SIG-M5 treated with dmso at 0.1 percent for 504 hours (cell line): ENCODE data around the gene PPP1R14B.

Experiments used
- DNase-seq: peaks from one replicate; lab custom pipeline; 2025; ENCODE audit not compliant: unreplicated experiment; lab: John Stamatoyannopoulos, UW

PPP1R14B gene

GRCh38 chr11:64261556-64262080 is 14.9 kb upstream of the PPP1R14B start:
- no peak for DNase-seq

DNA sequence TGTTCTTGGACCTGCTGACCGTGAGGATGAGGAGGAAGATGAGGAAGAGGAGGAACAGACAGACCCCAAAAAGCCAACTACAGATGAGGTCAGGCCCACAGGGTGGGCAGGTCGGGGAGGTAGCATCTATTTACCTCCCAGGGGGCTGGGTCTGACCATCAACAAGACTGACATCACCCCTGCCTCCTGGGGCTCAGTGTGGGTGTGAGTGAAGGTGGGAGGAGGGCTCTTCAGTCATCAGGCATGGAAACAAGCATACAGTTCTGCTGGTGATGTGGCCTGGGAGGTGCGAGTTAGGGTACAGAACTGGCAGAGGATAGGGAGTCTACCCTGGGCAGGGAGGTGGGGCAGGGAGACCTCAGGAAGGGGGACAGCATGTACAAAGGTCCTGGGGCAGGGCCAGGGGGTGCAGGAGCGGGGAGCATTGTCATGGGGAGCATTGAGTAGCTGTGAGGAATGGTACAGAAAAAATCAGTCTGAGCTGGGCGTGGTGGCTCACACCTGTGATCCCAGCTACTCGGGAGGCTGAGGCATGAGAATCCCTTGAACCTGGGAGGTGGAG is 13.5 kb upstream of the PPP1R14B start:
- no peak for DNase-seq

DNA sequence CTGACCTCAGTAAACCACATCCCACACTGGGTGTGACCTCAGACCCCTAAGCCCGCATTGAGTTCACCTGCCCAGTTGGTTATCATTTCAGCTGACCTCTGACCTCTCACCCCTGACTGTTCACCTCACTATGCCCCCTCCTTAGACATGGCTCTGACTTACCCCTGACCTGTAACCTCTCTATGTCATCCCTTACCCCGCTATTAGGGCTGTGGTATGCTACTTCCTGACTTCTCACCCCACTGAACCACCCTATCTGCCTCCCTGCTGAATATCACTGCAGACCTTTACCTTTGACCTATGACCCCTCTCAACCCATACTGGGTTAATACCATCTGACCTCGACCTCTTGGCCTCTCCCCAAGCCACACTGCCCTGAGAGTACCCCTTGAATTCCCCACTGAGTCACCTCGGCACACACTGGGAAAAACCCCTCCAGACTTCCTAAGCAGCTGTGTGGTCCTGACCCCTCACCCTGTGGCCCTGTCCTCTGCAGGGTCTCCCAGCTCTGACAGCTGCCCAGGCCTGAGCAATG is 12.9 kb upstream of the PPP1R14B start:
- DNase-seq, result no peak

GRCh38 chr11:64258946-64259532 is 12.3 kb upstream of the PPP1R14B start:
- no peak for DNase-seq

DNA sequence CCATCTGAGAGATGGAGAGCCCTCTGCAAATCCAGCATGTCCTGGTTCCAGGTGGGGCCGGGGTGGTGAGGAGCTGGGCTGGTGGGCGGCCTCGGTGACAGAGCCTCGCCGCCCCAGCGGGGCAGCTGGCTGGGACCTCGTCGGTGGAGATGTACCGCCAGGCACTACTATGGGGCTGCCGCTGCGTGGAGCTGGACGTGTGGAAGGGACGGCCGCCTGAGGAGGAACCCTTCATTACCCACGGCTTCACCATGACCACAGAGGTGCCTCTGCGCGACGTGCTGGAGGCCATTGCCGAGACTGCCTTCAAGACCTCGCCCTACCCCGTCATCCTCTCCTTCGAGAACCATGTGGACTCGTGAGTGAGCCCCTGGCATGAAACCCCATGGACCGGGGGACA is 11.6 kb upstream of the PPP1R14B start:
- no peak for DNase-seq

DNA sequence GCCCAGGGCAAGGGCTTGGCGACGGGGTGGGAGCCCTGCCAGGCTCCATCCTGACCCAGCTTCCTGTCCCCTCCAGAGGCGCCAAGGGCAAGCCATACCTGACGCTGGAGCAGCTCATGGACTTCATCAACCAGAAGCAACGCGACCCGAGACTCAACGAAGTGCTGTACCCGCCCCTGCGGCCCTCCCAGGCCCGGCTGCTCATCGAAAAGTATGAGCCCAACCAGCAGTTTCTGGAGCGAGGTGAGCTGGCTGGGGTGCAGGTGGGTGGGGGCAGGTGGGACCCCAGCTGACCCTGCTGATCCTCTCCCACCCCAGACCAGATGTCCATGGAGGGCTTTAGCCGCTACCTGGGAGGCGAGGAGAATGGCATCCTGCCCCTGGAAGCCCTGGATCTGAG is 9.6 kb upstream of the PPP1R14B start:
- no peak for DNase-seq

DNA sequence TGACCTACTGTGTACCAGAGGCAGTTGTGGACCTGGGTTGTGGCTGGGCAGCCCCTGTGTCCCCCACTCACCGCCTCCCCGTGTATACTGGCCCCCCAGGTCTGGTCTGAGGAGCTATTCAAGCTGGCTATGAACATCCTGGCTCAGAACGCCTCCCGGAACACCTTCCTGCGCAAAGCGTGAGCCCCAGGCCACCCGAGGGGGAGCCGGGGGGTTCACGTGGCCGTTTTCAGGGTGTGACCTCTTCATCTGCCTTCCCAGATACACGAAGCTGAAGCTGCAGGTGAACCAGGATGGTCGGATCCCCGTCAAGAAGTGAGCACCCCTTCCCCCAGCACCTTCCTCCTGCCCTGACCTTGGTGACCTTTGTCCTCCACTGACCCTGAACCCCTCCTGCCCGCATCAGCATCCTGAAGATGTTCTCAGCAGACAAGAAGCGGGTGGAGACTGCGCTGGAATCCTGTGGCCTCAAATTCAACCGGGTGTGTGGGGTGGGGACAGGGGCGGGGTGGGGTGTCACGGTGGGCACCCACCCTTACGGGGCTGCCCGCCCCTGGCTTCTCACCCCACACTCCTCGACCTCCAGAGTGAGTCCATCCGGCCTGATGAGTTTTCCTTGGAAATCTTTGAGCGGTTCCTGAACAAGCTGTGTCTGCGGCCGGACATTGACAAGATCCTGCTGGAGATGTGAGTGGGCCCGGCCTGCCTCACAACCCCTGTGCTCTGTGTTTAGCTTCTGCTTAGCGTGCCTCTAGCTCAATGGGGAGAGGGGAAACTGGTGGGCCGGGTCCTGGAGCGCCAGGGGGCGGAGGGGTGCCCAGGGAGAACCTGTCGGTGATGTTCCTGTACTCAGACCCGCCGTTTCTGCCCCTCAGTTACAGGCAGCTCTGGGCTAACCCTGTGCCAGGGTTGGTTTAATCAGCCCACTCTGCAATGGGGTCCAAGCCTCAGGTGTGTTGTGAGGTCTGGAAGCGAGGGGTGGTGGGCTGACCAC is 8.7 kb upstream of the PPP1R14B start:
- DNase-seq, result no peak

DNA sequence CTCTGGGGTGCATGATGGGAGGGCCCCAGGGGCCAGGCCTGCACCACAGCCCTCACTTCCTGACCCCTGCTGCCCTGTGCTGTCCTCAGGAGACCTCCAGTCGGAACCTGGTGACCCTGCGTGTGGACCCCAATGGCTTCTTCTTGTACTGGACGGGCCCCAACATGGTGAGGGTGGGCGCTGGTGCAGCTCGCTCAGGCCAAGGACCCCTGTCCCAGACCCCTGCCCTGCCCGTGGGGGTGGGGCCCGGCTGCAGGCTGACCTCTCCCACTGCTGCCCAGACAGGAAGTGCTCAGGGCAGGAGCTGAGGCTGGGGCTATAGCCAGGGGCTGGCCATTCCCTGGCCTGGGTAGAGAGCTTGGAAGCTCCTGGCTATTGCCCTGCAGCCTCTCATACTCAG is 7.6 kb upstream of the PPP1R14B start:
- no peak for DNase-seq

GRCh38 chr11:64253481-64253880 is 6.7 kb upstream of the PPP1R14B start:
- DNase-seq, result no peak

- DNase-seq, result no peak
Measured at GRCh38 chr11:64253043-64253442, 6.3 kb upstream of the PPP1R14B start.

- DNase-seq, result peak; percentile 15
Measured at GRCh38 chr11:64252003-64252872, 5.5 kb upstream of the PPP1R14B start.

DNA sequence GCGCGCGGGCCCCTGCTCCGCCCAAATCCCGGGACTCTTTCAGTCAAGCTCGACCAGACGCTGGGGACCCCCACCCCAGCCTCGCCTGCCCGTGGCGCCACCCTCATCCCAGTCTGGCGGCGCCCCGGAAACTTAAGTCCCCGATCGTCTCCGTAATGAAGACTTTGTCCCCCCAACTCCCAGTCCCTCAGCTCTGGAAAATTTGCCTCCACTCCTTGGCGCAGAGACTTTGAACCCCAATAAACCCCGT is 4.9 kb upstream of the PPP1R14B start:
- DNase-seq, result no peak

DNA sequence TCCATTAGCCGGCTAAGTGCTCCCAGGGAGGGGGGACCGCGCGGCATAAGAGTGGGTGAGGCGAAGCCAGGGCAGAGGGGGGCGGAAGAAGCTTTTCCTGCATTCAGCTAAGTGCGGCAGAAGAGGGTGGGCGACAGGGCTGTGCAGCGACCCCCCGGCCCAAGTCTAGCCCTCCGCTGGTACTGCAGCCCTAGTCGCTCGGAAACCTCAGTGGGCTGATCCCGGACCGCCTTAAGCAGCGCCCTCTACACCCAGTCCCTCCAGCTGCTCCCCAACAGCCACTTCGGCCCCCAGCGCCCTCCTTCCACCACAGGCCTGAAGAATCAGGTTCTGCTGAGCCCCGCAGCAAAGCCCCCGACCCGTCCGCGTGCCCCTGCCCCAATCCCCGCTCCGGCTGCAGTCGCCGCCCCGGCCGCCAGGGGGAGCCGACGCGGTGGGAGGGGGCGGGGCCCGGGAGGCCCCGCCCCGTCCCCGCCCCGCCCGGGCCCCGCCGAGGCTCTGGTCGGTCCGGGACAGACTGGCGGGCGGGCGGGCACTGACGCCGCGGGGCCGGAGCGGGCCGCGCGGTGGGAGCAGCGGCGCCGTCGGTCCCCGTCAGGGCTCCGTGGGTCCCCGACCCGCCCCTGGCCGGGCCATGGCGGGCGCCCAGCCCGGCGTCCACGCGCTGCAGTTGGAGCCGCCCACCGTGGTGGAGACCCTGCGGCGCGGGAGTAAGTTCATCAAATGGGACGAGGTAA is 4.4 kb upstream of the PPP1R14B start, which contains the start of gene PLCB3:
PLCB3 (plus strand) TSS at position 515 of the 737 bp plus-strand sequence; CDS start at position 635, 120 bp downstream.
- DNase-seq, result no peak

- DNase-seq, result no peak
Measured at GRCh38 chr11:64250415-64251015, 3.8 kb upstream of the PPP1R14B start.

GRCh38 chr11:64249563-64250414 is 3.0 kb upstream of the PPP1R14B start:
- DNase-seq, result no peak

DNA sequence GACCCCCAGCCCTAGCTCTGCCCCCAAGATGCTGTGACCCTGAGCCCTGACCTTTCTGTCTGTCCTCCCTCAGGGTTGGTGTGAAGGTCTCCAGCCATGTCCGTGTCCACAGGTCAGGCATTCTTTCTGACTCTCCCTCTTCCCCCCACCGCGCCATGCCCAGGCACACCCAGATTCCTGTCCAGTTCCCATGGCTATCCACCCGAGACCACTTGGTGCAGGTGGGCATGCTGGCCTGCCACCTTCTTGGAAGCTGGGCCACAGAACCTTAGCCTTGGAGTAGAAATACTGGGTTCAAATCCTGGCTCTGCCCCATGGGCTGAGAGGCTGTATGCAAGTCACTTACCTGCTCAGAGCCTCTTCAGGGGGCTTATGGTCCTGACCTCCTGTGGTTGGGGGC is 2.3 kb upstream of the PPP1R14B start:
- no peak for DNase-seq

DNA sequence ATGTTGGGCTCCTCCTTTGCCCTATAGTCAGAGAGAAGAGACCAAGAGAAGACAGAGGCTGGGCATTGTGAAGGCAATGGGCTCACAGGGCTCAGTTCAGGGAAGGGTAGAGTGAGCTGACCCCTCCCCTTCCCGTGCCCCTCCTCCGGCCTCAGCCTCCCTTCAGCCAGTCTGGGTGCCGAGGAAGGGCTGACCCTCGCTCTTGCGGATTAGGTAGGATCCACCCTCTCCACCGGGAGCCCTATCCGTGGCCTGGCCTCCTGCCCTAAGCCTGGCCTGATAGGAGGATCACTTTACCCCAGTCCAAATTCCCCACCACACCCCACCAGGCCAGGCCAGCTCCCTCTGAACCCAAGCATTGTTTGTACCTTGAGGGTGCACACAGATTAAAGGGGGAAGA is 1.8 kb upstream of the PPP1R14B start:
- DNase-seq, result no peak

DNA sequence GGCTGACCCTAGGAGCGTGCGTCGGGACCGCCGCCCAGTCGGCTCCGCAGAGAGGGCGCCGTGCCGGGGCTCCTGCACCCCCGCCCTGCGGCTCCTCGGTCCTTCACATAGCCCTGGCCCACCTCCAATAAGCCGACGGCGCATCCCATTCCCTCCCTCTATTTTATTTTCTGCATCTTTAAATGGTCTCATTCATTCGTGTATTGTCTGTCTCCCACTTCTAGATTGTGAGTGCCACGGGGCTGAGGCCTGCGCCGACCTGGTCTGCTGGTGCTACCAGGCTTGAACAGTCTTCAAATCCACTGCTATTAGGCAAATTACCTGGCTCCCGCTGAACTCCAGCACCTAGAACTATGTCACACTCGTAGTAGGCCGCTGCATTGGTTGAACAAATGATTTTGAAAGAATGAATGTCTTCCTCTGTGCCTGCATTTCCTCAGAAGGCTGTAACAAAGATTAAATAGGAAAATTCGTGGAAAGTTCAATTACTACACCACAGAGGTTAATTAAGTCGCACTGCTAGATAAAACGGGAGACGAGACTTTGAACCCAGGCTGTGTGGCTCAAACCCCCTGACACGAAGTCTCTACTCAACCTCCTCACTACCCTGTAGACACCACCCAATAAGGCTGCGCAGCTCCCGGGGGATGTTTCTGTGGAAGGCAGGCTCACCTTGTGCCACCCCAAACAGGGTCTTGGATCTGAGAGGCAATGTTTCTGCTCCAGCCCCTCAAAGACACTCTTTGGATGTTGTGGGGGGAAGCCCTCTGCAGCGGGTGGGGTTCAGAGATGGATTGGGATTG is 1.2 kb upstream of the PPP1R14B start:
- DNase-seq, result no peak
